Hepatocyte (in vitro differentiated cells): ENCODE results near the gene STYX. TPM values are rescaled to one million over a fixed set of nuclear protein-coding genes. Genes with fewer than 3 reads are reported as not detected.

Source experiments
- DNase-seq: peaks from one replicate; pipeline ENCODE4 v3.0.0-alpha.2; 2016; ENCODE audit warnings: low spot score
- H2AFZ ChIP-seq: fragments of 200-600 bp; sonication (generic); 2 replicates; pipeline ENCODE4 v1.6.0; 2016; ENCODE audit warnings: antibody characterized with exemption, mild to moderate bottlenecking
- H3K27ac ChIP-seq: fragments of 200-600 bp; sonication (generic); 2 replicates; pipeline ENCODE4 v1.5.1; 2016; ENCODE audit warnings: mild to moderate bottlenecking
- H3K27me3 ChIP-seq: fragments of 200-600 bp; sonication (generic); 2 replicates; pipeline ENCODE4 v1.6.1; 2016
- H3K36me3 ChIP-seq: fragments of 200-600 bp; sonication (generic); replicated peaks from 2 replicates; pipeline ENCODE4 v1.5.1; 2016; ENCODE audit warnings: low read depth; ENCODE audit not compliant: insufficient read depth
- H3K4me1 ChIP-seq: fragments of 200-600 bp; sonication (generic); 2 replicates; pipeline ENCODE4 v1.5.1; 2016; ENCODE audit warnings: mild to moderate bottlenecking, moderate library complexity; ENCODE audit not compliant: insufficient read depth
- H3K4me2 ChIP-seq: fragments of 200-600 bp; sonication (generic); 2 replicates; pipeline ENCODE4 v1.6.0; 2016
- H3K4me3 ChIP-seq: fragments of 200-600 bp; sonication (generic); 2 replicates; pipeline ENCODE4 v1.5.1; 2016; ENCODE audit warnings: mild to moderate bottlenecking
- H3K79me2 ChIP-seq: fragments of 200-600 bp; sonication (generic); 2 replicates; pipeline ENCODE4 v1.6.0; 2017; ENCODE audit warnings: mild to moderate bottlenecking
- H3K9me2 ChIP-seq: fragments of 200-600 bp; sonication (generic); replicated peaks from 2 replicates; pipeline ENCODE4 v1.6.0; 2017; ENCODE audit warnings: mild to moderate bottlenecking; ENCODE audit not compliant: insufficient read depth
- H3K9me3 ChIP-seq: fragments of 200-600 bp; sonication (generic); 2 replicates; pipeline ENCODE4 v1.5.1; 2016; ENCODE audit warnings: low read depth, mild to moderate bottlenecking
- H4K20me1 ChIP-seq: fragments of 200-600 bp; sonication (generic); 2 replicates; pipeline ENCODE4 v1.6.0; 2016; ENCODE audit warnings: mild to moderate bottlenecking; ENCODE audit not compliant: insufficient read depth, poor library complexity, severe bottlenecking
- EZH2 ChIP-seq: fragments of 200-600 bp; sonication (generic); IDR thresholded peaks from 2 replicates; pipeline ENCODE4 v1.6.1; 2016; ENCODE audit warnings: antibody characterized with exemption, mild to moderate bottlenecking, borderline replicate concordance
- EZH2phosphoT487 ChIP-seq: fragments of 200-600 bp; sonication (generic); IDR thresholded peaks from one replicate; pipeline ENCODE4 v1.6.1; 2018; ENCODE audit warnings: antibody characterized with exemption, mild to moderate bottlenecking, low read depth, moderate library complexity; ENCODE audit not compliant: unreplicated experiment, severe bottlenecking
- WGBS: methylation state at CpG from one replicate; pipeline ENCODE4 v1.1.6; 2016; ENCODE audit warnings: low lambda C conversion rate; ENCODE audit errors: missing lambda C conversion rate; 5-methylcytosine and 5-hydroxymethylcytosine counted together
- polyA plus RNA-seq: library from polyadenylated mRNA; unstranded; fragments of >200 nt; fragmentation: Nextera tagmentation; extraction: Ambion mirVana; gene quantifications from 2 replicates; pipeline ENCODE4 v1.2.1, GENCODE V29; 2016
- total RNA-seq: library from RNA; depleted of rRNA; stranded (reverse); fragments of >200 nt; gene quantifications from 2 replicates; pipeline ENCODE4 v1.2.3, GENCODE V29; 2014
- TF ChIP-seq, protein P1 (sequence below): fragments of 200-600 bp; sonication (generic); IDR thresholded peaks from 2 replicates; pipeline ENCODE4 v1.5.1; 2016; ENCODE audit warnings: antibody characterized with exemption, mild to moderate bottlenecking; ENCODE audit not compliant: poor library complexity

Gene STYX
- total and polyA plus RNA-seq, 2 experiments from 2014 or later = 8.1 to 21.5 TPM

DNA sequence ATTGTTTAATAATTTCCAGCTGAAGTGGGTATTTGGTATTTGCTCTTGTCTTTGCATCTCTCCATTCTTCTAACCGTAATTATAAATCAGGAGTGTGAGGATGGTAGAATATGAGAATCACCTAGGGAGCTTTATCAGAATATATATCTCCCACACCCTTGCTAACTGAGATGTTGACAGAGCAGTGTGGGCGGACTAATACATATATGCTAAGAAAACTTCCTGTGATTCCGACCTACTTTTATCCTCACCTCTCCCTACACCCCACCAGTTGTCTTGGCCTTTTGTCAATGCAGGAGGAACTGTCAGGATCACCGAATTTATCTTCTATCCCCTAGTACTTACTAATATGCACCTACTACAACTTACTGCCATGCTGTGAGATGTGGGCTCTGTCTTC is 76.1 kb downstream of the STYX start:
- Histone ChIP-seq H3K9me2 (no peaks in the 10 kb centered on the region), H3K36me3 (no peaks in the 10 kb centered on the region), H3K4me3 (no peak overlapping the region), H3K4me1 (no peaks in the 10 kb centered on the region), H3K27me3 (no peaks in the 10 kb centered on the region), H3K4me2 (no peak overlapping the region), H3K9me3 (no peaks in the 10 kb centered on the region), H3K79me2 (no peaks in the 10 kb centered on the region), H2AFZ (no peak overlapping the region), H3K27ac (no peak overlapping the region), H4K20me1 (no peaks in the 10 kb centered on the region)
- no peak for TF ChIP-seq EZH2phosphoT487
- TF ChIP-seq, protein P1, sequence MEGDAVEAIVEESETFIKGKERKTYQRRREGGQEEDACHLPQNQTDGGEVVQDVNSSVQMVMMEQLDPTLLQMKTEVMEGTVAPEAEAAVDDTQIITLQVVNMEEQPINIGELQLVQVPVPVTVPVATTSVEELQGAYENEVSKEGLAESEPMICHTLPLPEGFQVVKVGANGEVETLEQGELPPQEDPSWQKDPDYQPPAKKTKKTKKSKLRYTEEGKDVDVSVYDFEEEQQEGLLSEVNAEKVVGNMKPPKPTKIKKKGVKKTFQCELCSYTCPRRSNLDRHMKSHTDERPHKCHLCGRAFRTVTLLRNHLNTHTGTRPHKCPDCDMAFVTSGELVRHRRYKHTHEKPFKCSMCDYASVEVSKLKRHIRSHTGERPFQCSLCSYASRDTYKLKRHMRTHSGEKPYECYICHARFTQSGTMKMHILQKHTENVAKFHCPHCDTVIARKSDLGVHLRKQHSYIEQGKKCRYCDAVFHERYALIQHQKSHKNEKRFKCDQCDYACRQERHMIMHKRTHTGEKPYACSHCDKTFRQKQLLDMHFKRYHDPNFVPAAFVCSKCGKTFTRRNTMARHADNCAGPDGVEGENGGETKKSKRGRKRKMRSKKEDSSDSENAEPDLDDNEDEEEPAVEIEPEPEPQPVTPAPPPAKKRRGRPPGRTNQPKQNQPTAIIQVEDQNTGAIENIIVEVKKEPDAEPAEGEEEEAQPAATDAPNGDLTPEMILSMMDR = no peak
- TF ChIP-seq EZH2 = no peak
- DNase-seq = no peak
- WGBS = 95% methylated on average over 4 of the region's 4 CpGs

DNA sequence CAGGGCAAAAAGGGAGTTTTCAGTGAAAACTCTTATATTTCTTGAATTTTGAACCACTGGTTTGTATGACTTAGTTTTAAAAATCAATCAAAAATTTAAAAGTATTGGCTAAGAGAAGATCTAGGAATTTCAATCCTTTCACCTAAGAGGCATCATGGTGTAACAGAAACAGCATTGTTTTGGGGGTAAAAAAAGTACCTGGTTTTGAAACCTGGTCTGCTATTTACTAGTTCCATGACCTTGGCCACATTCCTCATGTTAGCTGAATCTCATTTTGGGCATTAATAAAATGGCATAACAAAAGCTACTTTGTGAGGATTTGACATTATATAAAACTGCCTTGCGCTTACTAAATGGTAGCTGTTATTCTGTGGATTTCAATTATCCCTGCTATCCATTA is 78.1 kb downstream of the STYX start:
- no peaks in the 10 kb centered on the region for H3K9me3 ChIP-seq
- no peaks in the 10 kb centered on the region for H3K27me3 ChIP-seq
- H4K20me1 ChIP-seq = no peaks in the 10 kb centered on the region
- H3K4me1 ChIP-seq = no peaks in the 10 kb centered on the region
- no peak overlapping the region for H2AFZ ChIP-seq
- H3K4me3 ChIP-seq = no peak overlapping the region
- no peaks in the 10 kb centered on the region for H3K79me2 ChIP-seq
- H3K9me2 ChIP-seq = no peaks in the 10 kb centered on the region
- 89% methylated on average over 1 of the region's 1 CpG for WGBS
- DNase-seq = no peak
- no peak overlapping the region for H3K4me2 ChIP-seq
- no peak overlapping the region for H3K27ac ChIP-seq
- TF ChIP-seq, protein P1 = no peak
- no peak for TF ChIP-seq EZH2
- TF ChIP-seq EZH2phosphoT487 = no peak
- H3K36me3 ChIP-seq = no peaks in the 10 kb centered on the region

DNA sequence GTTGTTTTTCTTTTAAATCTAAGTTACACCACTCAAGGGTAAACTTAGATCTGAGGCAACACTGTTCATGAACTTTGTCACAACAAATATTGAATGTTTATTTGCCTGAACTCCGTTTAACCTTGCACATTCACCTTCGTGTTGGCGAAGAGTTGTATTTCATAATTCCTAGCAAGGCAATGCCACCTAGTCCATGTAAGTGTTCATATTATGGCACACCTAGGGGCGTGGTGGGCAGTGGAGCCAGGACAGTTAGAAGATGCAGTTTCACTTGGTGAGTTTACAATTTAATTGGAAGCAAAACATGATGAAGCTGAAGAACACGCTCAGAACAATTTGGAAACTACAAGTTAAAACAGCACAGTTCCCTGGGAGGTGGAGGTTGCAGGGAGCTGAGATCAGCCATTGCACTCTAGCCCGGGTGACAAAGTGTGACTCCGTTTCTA is 91.9 kb downstream of the STYX start:
- H3K4me3 ChIP-seq = no peak overlapping the region
- no peaks in the 10 kb centered on the region for H3K9me3 ChIP-seq
- TF ChIP-seq EZH2phosphoT487 (no peak), EZH2 (no peak)
- TF ChIP-seq, protein P1 = no peak
- H3K4me2 ChIP-seq = peak overlapping the region; percentile 41
- peak; percentile 12 for DNase-seq
- H3K36me3 ChIP-seq = no peaks in the 10 kb centered on the region
- no peaks in the 10 kb centered on the region for H3K9me2 ChIP-seq
- H3K27ac ChIP-seq = no peak overlapping the region
- no peaks in the 10 kb centered on the region for H3K27me3 ChIP-seq
- WGBS = 69% methylated on average over 7 of the region's 7 CpGs
- no peaks in the 10 kb centered on the region for H4K20me1 ChIP-seq
- H3K4me1 ChIP-seq = no peaks in the 10 kb centered on the region
- no peaks in the 10 kb centered on the region for H3K79me2 ChIP-seq
- no peak overlapping the region for H2AFZ ChIP-seq

DNA sequence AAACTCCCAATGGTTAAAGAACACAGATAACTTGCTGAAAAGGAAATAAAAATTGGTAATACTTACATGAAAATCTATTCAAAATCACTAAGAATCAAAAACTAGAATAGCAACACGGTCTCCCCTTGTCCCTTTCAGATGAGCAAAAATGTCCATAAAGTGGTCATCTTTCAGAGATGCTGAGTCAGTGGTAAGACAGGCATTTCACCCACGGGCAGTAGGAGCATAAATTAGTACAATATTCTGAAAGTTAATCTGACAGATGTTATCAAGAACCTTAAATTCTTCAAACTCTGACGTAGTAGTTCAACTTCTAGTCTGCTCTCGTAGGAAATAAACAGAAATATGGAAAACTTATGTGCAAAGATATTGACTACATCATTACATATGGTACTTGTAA is 94.5 kb downstream of the STYX start:
- Histone ChIP-seq H3K9me2 (no peaks in the 10 kb centered on the region), H3K27ac (no peak overlapping the region), H3K9me3 (no peaks in the 10 kb centered on the region), H3K4me2 (no peak overlapping the region), H3K36me3 (no peaks in the 10 kb centered on the region), H3K79me2 (no peaks in the 10 kb centered on the region), H3K4me1 (peaks cover 4% of the 10 kb centered on the region), H3K4me3 (no peak overlapping the region), H4K20me1 (no peaks in the 10 kb centered on the region), H3K27me3 (no peaks in the 10 kb centered on the region), H2AFZ (no peak overlapping the region)
- TF ChIP-seq, protein P1 = no peak
- TF ChIP-seq EZH2phosphoT487 (no peak), EZH2 (no peak)
- WGBS = 58% methylated on average over 4 of the region's 4 CpGs
- DNase-seq = no peak
